ENCODE measurements around the gene MPZL1.

Gene MPZL1

GRCh38 chr1:167721617-167722151 is at the start of gene MPZL1:
Gene MPZL1 (plus strand): TSS chr1:167721982. CDS start chr1:167722152, 170 bp downstream.
- peak; percentile 95 for DNase-seq (ENCODE audit: low spot score)

- no peak for DNase-seq (ENCODE audit: low spot score)
These were observed 49.0 kb upstream of the MPZL1 start for GRCh38 chr1:167672831-167673230.

- DNase-seq (ENCODE audit: low spot score), result no peak
These were observed 48.5 kb upstream of the MPZL1 start for GRCh38 chr1:167673265-167673664.

DNA sequence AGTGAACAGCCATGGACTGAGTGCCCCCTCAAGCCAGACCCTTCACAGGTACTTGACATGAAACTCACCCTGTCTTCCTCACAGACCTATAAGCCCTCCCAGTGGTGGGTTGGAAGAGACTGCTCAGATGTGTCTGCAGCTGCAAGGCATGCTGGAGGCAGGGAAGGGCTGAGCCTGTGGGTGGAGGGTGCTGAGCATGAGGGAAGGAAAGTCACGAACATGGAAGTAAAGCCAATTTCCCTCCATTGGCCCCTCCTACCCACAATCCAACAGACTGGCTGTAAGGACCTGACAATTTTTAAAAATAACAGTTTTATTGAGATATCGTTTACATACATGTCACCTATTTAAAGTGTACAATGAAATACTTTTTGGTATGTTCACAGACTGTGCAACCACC is 47.6 kb upstream of the MPZL1 start:
- DNase-seq (ENCODE audit: low spot score), result no peak

DNA sequence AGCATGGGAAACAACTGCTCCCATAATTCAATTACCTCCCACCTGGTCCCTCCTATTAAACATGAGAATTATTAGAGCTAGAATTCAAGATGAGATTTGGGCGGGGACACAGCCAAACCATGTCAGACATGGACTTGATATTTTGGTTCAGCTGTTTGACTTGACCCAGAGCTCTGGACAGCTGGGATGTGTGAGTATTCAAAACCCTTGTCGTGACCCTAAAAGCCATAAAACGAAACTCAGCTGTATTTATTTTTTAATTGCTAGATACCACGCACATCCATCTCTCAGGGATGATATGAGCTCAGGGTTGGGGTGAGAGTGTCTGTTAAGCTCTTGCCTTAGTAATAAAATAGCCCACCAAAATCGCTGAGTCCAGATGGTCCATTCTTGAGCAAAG is 46.3 kb upstream of the MPZL1 start:
- no peak for DNase-seq (ENCODE audit: low spot score)

- no peak for DNase-seq (ENCODE audit: low spot score)
These were observed 45.4 kb upstream of the MPZL1 start for GRCh38 chr1:167676205-167676915.

- no peak for DNase-seq (ENCODE audit: low spot score)
These were observed 44.6 kb upstream of the MPZL1 start for GRCh38 chr1:167676916-167677848.

DNA sequence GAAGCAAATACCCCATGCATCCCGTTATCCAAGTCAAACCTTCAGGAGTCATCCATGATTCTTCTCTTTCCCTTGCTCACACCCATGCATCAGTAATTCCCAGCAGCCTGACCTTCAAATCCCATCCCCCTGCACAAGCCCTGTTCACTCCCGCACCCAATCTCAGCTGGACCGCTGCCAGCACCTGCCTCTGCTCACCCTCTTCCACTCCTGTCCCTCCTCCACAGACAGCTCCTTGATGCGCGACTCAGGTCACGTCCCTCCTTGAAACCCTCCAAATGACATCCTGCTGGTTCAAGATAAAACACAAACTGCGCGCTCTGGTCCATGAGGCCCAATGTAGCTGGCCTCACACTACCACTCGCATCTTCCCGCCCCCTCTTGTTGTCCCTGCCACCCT is 43.4 kb upstream of the MPZL1 start:
- no peak for DNase-seq (ENCODE audit: low spot score)

GRCh38 chr1:167678838-167679237 is 42.9 kb upstream of the MPZL1 start:
- DNase-seq (ENCODE audit: low spot score), result no peak

GRCh38 chr1:167679714-167680113 is 42.1 kb upstream of the MPZL1 start:
- no peak for DNase-seq (ENCODE audit: low spot score)

DNA sequence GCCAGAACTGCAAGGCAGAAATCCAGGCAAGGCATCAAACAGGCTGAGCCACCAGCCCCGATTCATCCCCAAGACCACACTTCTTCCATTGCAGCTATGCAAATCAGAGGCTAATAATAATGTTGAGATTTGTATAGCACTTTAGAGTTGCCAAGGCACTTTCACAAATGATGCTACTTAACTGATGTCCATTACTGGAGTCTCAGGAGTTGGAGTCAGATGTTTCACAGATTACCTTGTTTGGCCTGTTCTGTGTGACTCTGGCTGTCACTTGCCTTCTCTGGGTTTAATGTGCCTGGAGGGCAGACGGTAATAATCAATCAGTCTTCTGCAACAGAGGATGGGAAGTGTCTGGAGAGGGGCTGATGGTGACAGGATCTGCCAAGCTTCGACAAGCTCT is 40.8 kb upstream of the MPZL1 start:
- no peak for DNase-seq (ENCODE audit: low spot score)

DNA sequence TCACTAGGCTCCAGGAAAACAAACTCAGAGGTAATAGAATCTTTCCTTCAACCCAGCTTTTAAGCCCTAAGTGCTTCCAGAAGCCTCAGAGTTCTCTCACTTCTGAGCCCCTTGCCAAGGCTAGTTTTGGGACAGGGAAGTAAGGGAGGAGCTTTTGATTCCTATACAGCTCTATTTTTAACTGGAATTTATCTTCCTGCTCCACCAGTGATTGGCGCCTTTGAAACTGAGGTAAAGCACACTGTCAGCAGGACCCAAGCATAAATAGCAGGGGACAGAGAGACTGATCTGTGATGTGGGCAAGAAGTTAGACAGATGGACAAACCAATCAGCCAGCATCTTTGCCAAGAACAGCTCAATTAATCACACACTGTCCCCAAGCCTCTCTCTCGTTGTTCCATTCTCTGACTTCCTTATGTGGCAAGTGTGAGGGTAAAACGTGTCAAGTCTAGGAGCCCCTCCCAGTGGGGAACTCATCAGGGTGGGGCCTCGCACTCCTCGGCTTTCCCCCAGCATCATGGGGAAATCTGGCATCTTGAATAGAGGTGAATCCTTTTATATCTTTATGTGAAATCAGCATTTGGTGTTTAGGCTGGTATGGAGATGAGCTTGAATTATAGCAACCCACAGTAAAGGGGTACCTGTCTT is 40.2 kb upstream of the MPZL1 start:
- DNase-seq (ENCODE audit: low spot score), result no peak

DNA sequence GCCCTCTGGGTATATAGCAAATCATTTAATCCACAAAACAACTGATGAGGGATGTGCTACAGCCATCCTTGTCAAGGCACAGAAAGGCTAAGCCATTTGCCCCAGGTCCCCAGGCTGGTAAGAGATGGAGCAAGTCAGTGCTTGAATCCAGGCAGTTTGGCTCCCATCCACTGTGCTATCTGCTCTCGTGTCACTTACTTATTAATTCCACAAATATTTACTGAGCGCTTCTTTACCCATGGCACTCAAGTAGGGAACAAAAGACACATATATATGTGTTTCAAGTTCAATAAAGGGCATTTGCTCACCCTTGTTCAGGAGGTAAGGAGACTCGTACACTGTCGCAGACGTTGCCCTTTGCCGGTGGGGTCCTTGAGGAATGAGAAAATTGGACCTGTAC is 38.6 kb upstream of the MPZL1 start:
- no peak for DNase-seq (ENCODE audit: low spot score)

- no peak for DNase-seq (ENCODE audit: low spot score)
These were observed 37.9 kb upstream of the MPZL1 start for GRCh38 chr1:167683641-167684502.

GRCh38 chr1:167685844-167686243 is 35.9 kb upstream of the MPZL1 start:
- DNase-seq (ENCODE audit: low spot score), result no peak

DNA sequence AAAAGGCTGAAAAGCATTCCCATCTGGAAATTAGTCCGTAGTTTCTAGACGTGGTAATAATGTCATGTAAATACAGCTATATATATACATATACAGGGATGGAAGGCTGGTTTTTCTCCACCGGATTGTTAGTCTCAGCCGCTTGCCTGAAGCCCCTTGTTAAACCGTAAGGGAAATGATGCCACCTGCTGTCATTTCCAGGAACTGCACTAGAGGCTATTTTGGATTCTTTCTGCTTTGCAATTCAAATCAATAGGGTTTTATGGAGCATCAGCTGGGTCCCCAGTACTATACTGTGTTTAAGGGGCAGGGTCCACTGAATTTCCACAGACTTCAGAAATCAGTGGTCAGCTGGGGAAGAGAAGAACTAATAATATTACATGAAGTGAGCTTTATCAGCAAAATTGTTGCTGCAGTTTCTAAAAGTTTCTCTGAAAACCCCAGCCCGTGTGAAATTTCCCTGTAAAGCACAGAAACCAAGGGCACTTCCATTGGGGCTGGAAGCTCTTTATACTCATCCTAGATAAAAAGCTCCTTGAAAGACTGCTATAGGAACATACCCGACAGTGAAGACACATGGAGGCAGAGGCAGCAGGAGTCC is 33.8 kb upstream of the MPZL1 start:
- DNase-seq (ENCODE audit: low spot score), result peak; percentile 80

GRCh38 chr1:167689567-167689920 is 32.2 kb upstream of the MPZL1 start:
- no peak for DNase-seq (ENCODE audit: low spot score)

- no peak for DNase-seq (ENCODE audit: low spot score)
These were observed 31.7 kb upstream of the MPZL1 start for GRCh38 chr1:167690053-167690452.

DNA sequence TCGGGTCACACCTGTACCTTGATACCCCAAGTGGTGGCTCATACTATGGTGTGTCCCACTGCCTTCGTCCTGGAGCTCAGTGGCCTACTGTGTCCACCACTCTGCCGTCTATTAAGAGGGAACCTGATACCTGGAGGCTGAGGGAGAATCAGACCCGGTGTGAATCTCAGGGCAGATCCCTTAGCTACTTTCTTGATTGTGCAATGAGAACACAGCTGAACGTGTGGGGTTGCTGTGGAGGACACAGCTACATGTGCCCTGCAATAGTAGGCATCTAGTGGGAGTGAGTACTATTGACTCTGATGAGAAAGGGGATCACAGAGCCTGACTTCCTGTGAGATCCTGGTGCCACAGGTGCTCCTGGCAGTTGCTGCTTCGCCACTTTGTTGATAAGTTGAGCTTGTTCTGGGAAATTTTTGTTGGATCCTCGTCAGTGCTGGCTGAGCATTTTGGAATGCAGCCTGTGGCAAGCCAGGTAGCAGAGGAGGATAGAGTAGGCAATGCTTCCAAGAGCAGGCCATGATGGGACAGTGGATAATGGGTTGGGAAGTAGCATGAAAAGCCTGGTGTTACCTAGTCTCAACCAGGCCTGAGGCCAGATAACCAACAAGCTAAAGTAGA is 28.2 kb upstream of the MPZL1 start:
- DNase-seq (ENCODE audit: low spot score), result no peak

DNA sequence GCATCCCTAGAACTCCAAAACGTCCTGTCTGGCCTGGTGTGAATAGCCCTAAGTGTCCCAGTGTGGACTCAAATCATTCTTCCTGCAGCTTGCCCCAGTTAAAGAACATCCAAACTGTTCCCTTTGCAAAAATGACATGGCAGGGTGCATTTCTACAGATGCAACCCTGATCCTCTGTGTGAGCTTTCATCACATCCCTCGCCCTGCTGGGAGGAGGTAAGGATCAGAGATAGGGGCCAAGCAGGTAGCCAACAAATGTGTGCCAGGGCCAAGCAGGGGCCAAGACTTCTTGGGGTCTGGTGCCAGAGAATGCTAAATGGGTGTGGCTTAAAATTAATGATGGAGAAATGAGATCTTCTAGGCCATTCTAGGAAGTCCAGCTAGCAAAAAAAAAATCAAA is 27.1 kb upstream of the MPZL1 start:
- DNase-seq (ENCODE audit: low spot score), result no peak

GRCh38 chr1:167695147-167695546 is 26.6 kb upstream of the MPZL1 start:
- no peak for DNase-seq (ENCODE audit: low spot score)
